ENCODE data around the gene LRP1-AS.
A peak's percentile ranks its signal among the peaks of the same experiment; 100 is the strongest.

Gene LRP1-AS

GRCh38 chr12:57185906-57186508 lies 38.6 kb upstream of the LRP1-AS start:
- H3K9me3 Mint-ChIP-seq, result no peaks in the 10 kb centered on the region
- H3K4me1 Mint-ChIP-seq (ENCODE audit: low read depth), result no peaks in the 10 kb centered on the region
- no peak overlapping the region for H3K4me3 Mint-ChIP-seq
- DNase-seq (ENCODE audit: low spot score), result no peak
- no peak overlapping the region for H3K27ac Mint-ChIP-seq
- no peaks in the 10 kb centered on the region for H3K36me3 Mint-ChIP-seq (ENCODE audit: low read depth)
- no peaks in the 10 kb centered on the region for H3K27me3 Mint-ChIP-seq (ENCODE audit: low read depth)

GRCh38 chr12:57185403-57185802 lies 38.0 kb upstream of the LRP1-AS start:
- H3K36me3 Mint-ChIP-seq (ENCODE audit: low read depth), result no peaks in the 10 kb centered on the region
- no peak overlapping the region for H3K27ac Mint-ChIP-seq
- H3K27me3 Mint-ChIP-seq (ENCODE audit: low read depth), result no peaks in the 10 kb centered on the region
- H3K9me3 Mint-ChIP-seq, result no peaks in the 10 kb centered on the region
- no peak for DNase-seq (ENCODE audit: low spot score)
- no peaks in the 10 kb centered on the region for H3K4me1 Mint-ChIP-seq (ENCODE audit: low read depth)
- H3K4me3 Mint-ChIP-seq, result no peak overlapping the region

- H3K9me3 Mint-ChIP-seq, result no peaks in the 10 kb centered on the region
- H3K27me3 Mint-ChIP-seq (ENCODE audit: low read depth), result no peaks in the 10 kb centered on the region
- H3K4me1 Mint-ChIP-seq (ENCODE audit: low read depth), result no peaks in the 10 kb centered on the region
- no peak overlapping the region for H3K4me3 Mint-ChIP-seq
- no peak overlapping the region for H3K27ac Mint-ChIP-seq
- no peak for DNase-seq (ENCODE audit: low spot score)
- no peaks in the 10 kb centered on the region for H3K36me3 Mint-ChIP-seq (ENCODE audit: low read depth)
Measured at GRCh38 chr12:57183939-57184725, 36.7 kb upstream of the LRP1-AS start.

GRCh38 chr12:57182918-57183575 lies 35.6 kb upstream of the LRP1-AS start:
- DNase-seq (ENCODE audit: low spot score), result peak; percentile 64
- no peak overlapping the region for H3K4me3 Mint-ChIP-seq
- H3K36me3 Mint-ChIP-seq (ENCODE audit: low read depth), result no peaks in the 10 kb centered on the region
- H3K4me1 Mint-ChIP-seq (ENCODE audit: low read depth), result no peaks in the 10 kb centered on the region
- no peaks in the 10 kb centered on the region for H3K27me3 Mint-ChIP-seq (ENCODE audit: low read depth)
- H3K9me3 Mint-ChIP-seq, result no peaks in the 10 kb centered on the region
- H3K27ac Mint-ChIP-seq, result peak overlapping the region; percentile 19

GRCh38 chr12:57181561-57182155 lies 34.2 kb upstream of the LRP1-AS start:
- Mint-ChIP-seq H3K9me3 (no peaks in the 10 kb centered on the region), H3K27me3 (ENCODE audit: low read depth) (no peaks in the 10 kb centered on the region), H3K36me3 (ENCODE audit: low read depth) (no peaks in the 10 kb centered on the region), H3K27ac (no peak overlapping the region), H3K4me3 (no peak overlapping the region), H3K4me1 (ENCODE audit: low read depth) (no peaks in the 10 kb centered on the region)
- no peak for DNase-seq (ENCODE audit: low spot score)

- no peaks in the 10 kb centered on the region for H3K36me3 Mint-ChIP-seq (ENCODE audit: low read depth)
- no peak for DNase-seq (ENCODE audit: low spot score)
- H3K4me1 Mint-ChIP-seq (ENCODE audit: low read depth), result no peaks in the 10 kb centered on the region
- H3K4me3 Mint-ChIP-seq, result no peak overlapping the region
- H3K9me3 Mint-ChIP-seq, result no peaks in the 10 kb centered on the region
- H3K27ac Mint-ChIP-seq, result no peak overlapping the region
- no peaks in the 10 kb centered on the region for H3K27me3 Mint-ChIP-seq (ENCODE audit: low read depth)
Measured at GRCh38 chr12:57181072-57181471, 33.7 kb upstream of the LRP1-AS start.

GRCh38 chr12:57180321-57180989 lies 33.0 kb upstream of the LRP1-AS start:
- no peaks in the 10 kb centered on the region for H3K36me3 Mint-ChIP-seq (ENCODE audit: low read depth)
- no peaks in the 10 kb centered on the region for H3K27me3 Mint-ChIP-seq (ENCODE audit: low read depth)
- no peak for DNase-seq (ENCODE audit: low spot score)
- no peak overlapping the region for H3K4me3 Mint-ChIP-seq
- no peaks in the 10 kb centered on the region for H3K4me1 Mint-ChIP-seq (ENCODE audit: low read depth)
- no peak overlapping the region for H3K27ac Mint-ChIP-seq
- no peaks in the 10 kb centered on the region for H3K9me3 Mint-ChIP-seq

GRCh38 chr12:57179331-57180086 lies 32.1 kb upstream of the LRP1-AS start:
- H3K27ac Mint-ChIP-seq, result no peak overlapping the region
- H3K36me3 Mint-ChIP-seq (ENCODE audit: low read depth), result no peaks in the 10 kb centered on the region
- H3K4me3 Mint-ChIP-seq, result no peak overlapping the region
- H3K4me1 Mint-ChIP-seq (ENCODE audit: low read depth), result no peaks in the 10 kb centered on the region
- no peaks in the 10 kb centered on the region for H3K27me3 Mint-ChIP-seq (ENCODE audit: low read depth)
- no peaks in the 10 kb centered on the region for H3K9me3 Mint-ChIP-seq
- no peak for DNase-seq (ENCODE audit: low spot score)

- no peak for DNase-seq (ENCODE audit: low spot score)
- H3K9me3 Mint-ChIP-seq, result no peaks in the 10 kb centered on the region
- no peaks in the 10 kb centered on the region for H3K36me3 Mint-ChIP-seq (ENCODE audit: low read depth)
- H3K27me3 Mint-ChIP-seq (ENCODE audit: low read depth), result no peaks in the 10 kb centered on the region
- H3K4me3 Mint-ChIP-seq, result no peak overlapping the region
- H3K27ac Mint-ChIP-seq, result no peak overlapping the region
- H3K4me1 Mint-ChIP-seq (ENCODE audit: low read depth), result no peaks in the 10 kb centered on the region
Measured at GRCh38 chr12:57178213-57178612, 30.8 kb upstream of the LRP1-AS start.

GRCh38 chr12:57177354-57177753 lies 29.9 kb upstream of the LRP1-AS start:
- no peaks in the 10 kb centered on the region for H3K9me3 Mint-ChIP-seq
- no peak overlapping the region for H3K27ac Mint-ChIP-seq
- H3K36me3 Mint-ChIP-seq (ENCODE audit: low read depth), result no peaks in the 10 kb centered on the region
- H3K27me3 Mint-ChIP-seq (ENCODE audit: low read depth), result no peaks in the 10 kb centered on the region
- H3K4me1 Mint-ChIP-seq (ENCODE audit: low read depth), result no peaks in the 10 kb centered on the region
- H3K4me3 Mint-ChIP-seq, result no peak overlapping the region
- DNase-seq (ENCODE audit: low spot score), result no peak

- Mint-ChIP-seq H3K27me3 (ENCODE audit: low read depth) (no peaks in the 10 kb centered on the region), H3K36me3 (ENCODE audit: low read depth) (no peaks in the 10 kb centered on the region), H3K4me3 (no peak overlapping the region), H3K4me1 (ENCODE audit: low read depth) (no peaks in the 10 kb centered on the region), H3K27ac (no peak overlapping the region), H3K9me3 (no peaks in the 10 kb centered on the region)
- no peak for DNase-seq (ENCODE audit: low spot score)
Measured at GRCh38 chr12:57176846-57177245, 29.4 kb upstream of the LRP1-AS start.

- H3K27ac Mint-ChIP-seq, result no peak overlapping the region
- H3K27me3 Mint-ChIP-seq (ENCODE audit: low read depth), result peaks cover 4% of the 10 kb centered on the region
- no peaks in the 10 kb centered on the region for H3K36me3 Mint-ChIP-seq (ENCODE audit: low read depth)
- H3K4me3 Mint-ChIP-seq, result no peak overlapping the region
- DNase-seq (ENCODE audit: low spot score), result no peak
- H3K9me3 Mint-ChIP-seq, result no peaks in the 10 kb centered on the region
- H3K4me1 Mint-ChIP-seq (ENCODE audit: low read depth), result no peaks in the 10 kb centered on the region
Measured at GRCh38 chr12:57176139-57176477, 28.7 kb upstream of the LRP1-AS start.

GRCh38 chr12:57175428-57176138 lies 28.2 kb upstream of the LRP1-AS start:
- DNase-seq (ENCODE audit: low spot score), result peak; percentile 38
- no peak overlapping the region for H3K27ac Mint-ChIP-seq
- no peaks in the 10 kb centered on the region for H3K9me3 Mint-ChIP-seq
- H3K4me1 Mint-ChIP-seq (ENCODE audit: low read depth), result no peaks in the 10 kb centered on the region
- no peaks in the 10 kb centered on the region for H3K36me3 Mint-ChIP-seq (ENCODE audit: low read depth)
- no peak overlapping the region for H3K4me3 Mint-ChIP-seq
- H3K27me3 Mint-ChIP-seq (ENCODE audit: low read depth), result peaks cover 6% of the 10 kb centered on the region

Data from T-helper 2 cell treated with Interferon-gamma antibody and Interleukin-4, amounts not matched to agents 5 μg/mL and 100 μg/mL, for 36 hours (primary cell).